GM19240 (cell line): ENCODE measurements around the gene PRM1.

Experiments
- DNase-seq: peaks from one replicate; pipeline ENCODE4 v3.0.0; 2011; ENCODE audit warnings: low spot score; ENCODE audit not compliant: insufficient read length

The PRM1 gene

GRCh38 chr16:11273721-11274324, 7.3 kb downstream of the PRM1 start:
- DNase-seq, result no peak

DNA sequence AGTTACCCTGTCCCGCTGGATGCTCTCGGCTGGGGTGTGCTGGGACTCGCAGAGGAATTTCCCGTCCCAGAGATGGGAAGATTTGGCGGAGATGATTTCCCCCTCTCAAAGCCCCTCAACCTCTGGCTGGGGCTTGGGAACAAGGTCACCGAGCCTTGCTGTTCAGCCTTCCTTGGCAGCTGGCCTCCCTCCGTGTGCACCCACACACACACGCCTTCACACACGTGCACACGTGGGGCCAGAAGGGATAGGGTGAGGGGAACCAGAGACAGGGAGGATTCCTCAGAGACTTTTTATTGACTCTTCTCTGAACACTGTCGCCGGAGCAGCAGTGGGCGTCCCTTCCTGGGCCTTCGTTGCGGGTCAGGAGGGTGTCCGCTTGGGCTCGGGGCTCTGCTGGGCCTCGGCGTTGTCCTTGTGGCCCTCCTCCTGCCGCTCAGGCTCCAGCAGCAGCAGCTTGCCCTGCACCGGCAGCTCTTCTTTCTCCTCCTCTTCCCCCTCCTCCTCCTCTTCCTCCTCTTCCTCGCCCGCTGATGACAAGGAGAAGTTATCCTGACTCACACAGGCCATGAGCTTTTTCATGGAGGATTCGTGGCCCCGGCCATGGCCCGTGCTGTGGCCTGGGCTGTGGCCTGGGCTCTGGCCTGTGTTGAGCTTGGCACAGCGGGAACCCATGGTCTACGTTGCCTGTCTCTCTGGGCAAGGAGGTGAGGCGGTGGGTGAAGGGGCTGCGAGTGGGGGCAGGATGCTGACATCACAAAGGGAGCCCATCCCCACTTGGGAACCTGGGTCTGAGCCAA, 8.0 kb downstream of the PRM1 start, which contains the start of gene PRM3:
Gene PRM3 (minus strand): TSS at position 709 of the 800 bp plus-strand sequence. CDS start 34 bp downstream, at position 675.
- no peak for DNase-seq

GRCh38 chr16:11272484-11272883, 8.6 kb downstream of the PRM1 start:
- DNase-seq, result no peak

DNA sequence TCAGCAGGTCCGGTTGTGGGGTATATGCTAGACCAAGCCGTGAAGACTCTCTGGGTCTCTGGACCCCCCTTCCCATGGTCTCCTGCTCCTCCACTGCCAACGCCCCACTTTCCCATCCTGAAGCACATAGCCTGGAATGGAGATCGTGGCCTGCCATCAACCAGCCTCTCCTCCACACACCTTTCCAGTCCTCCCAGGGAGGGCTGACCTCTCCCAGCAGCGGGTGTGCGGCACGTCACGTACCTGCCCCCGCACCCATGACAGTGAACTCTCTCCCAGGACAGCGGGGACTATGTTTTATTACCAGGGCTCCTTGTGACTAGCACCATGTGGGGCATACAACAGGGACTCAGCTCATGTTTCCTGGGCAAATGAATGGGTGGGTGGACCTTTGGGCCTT, 9.5 kb downstream of the PRM1 start:
- DNase-seq, result no peak

DNA sequence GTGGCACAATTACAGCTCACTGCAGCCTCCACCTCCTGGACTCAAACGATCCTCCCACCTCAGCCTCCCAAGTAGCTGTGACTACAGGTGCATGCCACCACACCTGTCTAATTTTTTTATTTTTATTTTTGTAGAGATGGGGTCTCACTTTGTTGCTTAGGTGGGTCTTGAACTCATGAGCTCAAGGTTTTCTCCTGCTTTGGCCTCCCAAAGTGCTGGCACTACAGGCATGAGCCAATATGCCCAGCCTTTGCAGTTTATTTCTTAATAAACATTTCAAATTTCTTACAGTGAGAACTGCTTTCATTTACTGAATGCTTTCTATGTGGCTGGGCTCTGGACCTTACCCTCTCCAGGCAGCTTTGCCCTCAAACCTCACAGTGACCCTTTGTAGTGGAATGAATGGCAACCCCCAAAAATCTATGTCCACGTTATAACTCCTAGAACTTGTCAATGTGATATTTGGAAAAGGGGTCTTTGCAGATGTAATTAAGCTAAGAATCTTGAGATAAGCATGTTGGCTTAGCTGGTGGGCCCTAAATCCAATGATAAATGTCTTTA, 10.4 kb downstream of the PRM1 start:
- DNase-seq, result no peak

DNA sequence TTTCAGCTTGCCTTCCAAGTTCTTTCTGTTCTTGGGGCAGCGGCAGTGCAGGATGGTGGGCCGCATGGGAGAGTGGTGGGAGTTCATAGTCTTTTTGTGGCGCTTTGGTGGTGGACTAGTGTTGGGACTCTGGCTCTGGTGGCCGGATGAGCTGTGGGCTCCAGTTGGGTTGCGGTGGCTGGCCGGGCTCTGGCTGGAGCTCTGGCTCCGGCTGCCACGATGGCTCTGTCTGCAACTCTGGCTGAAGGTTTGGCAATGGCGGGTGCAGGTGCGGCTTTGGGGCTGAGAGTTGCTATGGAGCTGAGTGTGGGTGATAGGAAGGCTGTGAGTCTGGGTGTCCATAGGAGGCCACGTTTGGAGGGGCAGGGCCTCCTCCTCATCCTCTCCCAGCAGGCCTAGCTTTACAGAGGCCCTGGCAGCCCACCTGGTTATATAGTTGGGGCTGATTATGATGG, 12.2 kb downstream of the PRM1 start, which contains the start of gene TNP2:
Gene TNP2 (minus strand): TSS at position 405 of the 455 bp plus-strand sequence. CDS start 63 bp downstream, at position 342.
- no peak for DNase-seq

DNA sequence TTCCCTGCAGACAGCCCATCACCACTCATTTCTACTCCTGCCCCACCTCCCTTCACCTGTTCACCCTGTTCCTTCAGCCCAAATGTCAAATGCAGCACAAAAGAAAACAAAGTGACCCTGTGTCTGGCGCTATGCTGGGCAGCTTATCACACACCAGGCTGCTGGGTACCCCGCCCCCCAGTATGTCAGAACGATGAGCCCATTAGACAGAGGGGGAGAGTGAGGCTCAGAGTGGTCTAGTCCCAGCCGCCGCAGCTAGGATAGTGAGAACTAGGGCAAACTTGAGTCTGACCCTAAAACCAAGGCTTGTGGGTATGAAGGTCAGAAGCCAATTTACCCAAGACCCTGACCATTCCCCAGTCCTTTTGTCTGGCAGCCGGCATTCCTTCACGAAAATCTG, 16.0 kb downstream of the PRM1 start:
- no peak for DNase-seq

DNA sequence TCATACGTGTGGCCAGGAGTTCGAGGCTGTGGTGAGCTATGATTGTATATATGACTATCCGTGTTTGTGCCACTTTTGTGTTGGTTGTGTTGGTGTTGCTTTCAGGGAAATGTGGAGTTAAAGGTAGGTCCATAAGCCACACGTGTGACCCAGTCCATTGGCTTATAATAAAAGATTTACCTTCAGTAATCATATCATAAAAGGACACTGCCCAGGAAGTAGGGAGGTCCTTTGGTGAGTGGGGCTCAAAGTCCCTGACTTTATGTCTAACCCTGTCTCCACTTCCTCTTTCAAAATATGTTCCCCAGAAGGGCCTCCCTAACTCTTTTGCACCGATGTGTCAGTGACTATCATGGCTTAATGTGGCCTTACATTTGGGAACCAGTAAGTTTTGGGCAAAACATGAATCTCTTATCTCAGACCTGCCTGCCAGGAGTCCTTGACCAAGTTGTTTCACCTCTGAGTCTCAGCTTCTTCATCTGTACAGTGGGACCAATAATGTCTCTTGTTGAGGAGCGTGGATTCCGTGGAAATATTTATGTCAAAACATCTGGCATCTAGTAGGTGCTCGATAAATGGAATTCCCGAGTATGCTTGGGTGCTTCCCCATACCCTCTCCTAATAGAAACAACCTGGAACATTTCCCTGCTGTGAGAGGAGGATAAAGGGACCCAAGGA, 16.8 kb downstream of the PRM1 start:
- DNase-seq, result no peak

DNA sequence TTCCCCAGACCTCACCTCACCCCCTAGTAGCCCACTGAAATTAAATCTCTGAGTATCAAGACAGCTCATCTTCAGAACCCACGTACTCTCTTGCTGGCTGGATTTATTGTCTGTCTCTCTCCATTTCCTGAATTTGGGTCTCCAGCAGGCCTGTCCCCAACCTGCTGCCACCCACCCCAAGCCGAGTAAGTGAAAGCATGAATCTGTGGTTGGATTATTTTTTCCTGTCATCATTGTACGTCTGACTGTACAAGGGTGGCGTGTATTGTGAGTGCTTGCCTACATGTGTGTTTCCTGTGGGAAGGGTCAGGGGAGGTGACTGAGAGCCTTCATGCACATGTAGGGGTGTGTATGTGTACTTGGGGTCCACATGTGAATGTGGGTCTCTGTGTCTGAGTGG, 17.4 kb downstream of the PRM1 start:
- DNase-seq, result no peak

DNA sequence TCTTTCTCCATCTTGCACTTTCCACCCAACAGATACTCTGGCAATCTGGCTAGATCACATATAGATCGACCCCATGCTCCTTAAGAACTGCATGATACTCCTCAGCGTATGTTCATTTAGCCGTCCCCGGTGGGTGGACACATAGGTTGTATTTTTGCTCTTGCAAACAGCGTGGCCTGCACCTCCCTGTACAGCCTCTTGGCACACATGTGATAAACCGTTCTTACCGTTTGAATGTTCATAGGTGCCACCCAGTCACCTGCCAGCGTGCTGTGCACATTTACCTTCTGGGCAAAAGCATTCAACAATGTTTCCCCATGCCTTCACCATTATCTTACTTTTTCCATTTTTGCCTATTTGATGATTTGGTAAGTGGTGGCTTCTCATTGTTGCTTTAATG, 18.2 kb downstream of the PRM1 start:
- no peak for DNase-seq

DNA sequence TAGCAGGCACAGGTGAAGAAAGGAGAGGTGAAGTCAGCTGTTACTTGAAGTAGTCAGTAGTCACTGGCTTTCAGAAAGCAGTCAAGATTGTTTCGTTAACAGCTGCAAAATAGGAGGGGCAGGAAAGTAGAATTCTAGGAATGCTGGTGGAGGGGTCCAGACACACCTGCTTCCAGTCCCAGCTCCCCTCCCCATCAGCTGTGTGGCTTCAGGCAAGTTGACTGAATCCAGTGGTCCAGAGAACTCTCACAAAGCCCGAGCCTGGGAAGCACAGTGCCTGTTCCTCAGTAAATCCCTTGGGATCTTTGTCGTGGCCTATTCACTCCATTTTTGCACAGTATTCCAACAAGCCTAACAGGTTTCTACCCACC, 20.5 kb downstream of the PRM1 start:
- no peak for DNase-seq

- DNase-seq, result no peak
Observed at GRCh38 chr16:11259655-11260595, 21.2 kb downstream of the PRM1 start.

DNA sequence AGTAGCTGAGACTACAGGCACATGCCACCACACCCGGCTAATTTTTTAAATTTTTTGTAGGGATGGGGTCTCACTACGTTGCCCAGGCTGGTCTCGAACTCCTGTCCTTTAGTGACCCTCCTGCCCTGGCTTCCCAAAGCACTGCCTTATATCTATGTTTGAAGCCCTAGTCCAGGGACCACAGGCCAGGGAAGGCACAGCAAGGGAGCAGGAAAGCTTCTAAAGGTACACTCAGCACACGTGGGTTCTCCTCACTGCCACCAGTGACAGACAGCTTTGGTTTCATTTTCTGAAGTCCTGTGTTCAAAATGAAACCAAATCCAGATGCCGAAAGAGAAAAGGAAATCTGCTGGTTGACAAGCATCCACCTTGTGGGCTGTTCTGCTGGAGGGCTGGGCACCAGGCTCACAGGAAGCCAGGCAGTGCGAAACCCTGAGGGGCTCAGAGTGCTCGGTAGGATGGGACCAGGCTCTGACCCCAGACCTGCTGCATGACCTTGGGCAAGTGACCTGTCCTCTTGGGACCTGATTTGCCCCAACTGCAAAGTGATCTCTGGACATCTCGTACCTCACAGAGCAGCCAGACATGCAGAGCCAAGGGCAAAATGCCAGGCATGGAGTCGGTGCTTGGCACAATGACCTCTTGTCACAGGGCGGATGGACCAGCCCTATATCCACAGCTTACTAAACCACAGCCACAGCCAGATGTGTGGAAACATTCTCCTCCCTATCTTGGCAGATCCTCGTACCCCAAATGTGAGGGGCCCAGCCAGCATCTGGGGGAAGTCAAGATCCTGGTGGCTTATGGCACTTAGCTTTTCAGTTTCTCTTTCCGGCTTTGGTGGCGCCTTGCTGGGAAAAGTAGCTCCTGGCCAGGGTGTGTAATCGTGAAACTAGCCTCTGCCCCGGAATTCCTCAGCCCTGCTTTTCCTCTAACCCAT, 22.3 kb downstream of the PRM1 start:
- peak; percentile 80 for DNase-seq

- peak; percentile 54 for DNase-seq
Observed at GRCh38 chr16:11257131-11257938, 23.8 kb downstream of the PRM1 start.

DNA sequence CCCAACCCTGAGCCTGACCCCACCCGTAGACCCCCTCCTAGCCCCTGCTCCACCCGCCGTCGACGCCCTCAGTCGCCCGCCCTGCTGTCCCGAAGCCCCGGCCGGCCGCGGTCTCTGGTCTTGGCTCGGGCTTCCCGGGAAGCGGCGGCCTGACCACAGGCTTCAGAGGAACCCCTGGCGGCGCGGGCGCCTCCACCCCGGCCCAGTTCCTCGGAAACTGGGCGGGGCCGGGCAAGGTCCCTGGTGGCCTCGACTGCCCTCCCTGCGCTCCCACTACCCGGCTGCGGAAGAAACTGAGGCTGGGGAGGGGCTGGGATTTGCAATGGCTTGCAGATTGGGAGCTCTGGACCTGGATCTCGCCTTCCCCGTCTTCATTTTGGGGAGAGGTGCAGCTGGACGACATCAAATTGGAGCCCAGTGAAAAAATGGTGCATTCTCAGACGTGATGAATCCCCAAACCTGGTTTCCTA, 24.4 kb downstream of the PRM1 start:
- no peak for DNase-seq

GRCh38 chr16:11255737-11256660, 25.1 kb downstream of the PRM1 start, which contains the start of gene SOCS1:
TSS of gene SOCS1 (minus strand) at chr16:11256204. CDS start at chr16:11255478, 726 bp downstream.
- DNase-seq, result peak; percentile 77

- DNase-seq, result no peak
Observed at GRCh38 chr16:11254913-11255736, 26.0 kb downstream of the PRM1 start.
